ENCODE measurements around the gene CRACR2B.
A peak's percentile ranks its signal among the peaks of the same experiment; 100 is the strongest.

CRACR2B gene

GRCh38 chr11:794766-795633, 32.7 kb upstream of the CRACR2B start:
- peak; percentile 42 for DNase-seq (ENCODE audit: low spot score)

DNA sequence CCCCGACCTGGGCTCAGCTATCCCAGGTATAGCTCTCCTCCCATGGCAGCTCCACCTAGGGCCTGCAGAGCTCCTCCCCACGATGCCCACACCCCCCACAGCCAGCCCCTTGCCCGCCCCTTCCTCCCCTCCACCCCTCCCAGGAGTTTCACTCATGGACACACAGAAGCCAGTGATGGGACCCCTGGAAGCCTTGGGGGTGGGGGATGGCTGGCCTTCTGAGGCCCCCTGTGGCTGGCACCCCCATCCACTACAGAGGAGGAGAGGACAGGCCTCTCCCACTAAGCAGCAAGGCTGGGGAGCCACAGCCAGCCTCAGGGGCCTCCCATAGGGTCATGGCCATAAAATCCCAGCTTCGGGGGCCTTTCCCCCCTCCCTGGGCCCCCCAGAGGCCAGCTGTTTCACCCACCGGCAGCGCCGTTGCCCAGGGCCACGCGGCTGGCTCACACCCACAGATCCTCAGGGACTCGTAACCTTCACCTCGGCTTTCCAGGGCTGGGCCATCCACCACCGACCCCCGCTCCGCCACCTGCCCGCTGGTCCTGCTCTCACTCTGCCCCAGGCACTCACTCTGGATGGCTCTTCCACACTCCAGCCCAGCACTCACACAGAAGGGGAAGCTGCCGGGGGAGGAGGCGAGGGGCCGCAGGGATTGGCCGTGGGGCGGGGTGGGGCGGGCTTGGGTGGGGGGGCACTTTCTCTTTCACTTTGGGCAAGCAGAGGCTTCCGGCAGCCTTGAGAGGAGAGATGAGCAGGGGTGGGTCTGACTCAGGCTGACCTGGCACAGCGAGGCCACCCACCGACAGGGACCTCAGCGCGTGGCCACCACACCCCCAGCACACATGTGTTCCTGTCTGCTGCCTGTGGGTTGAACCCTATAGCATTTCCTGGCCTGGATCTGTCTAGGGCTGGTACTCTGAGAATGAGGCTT, 31.8 kb upstream of the CRACR2B start:
- peak; percentile 86 for DNase-seq (ENCODE audit: low spot score)

GRCh38 chr11:796565-797295, 31.0 kb upstream of the CRACR2B start:
- DNase-seq (ENCODE audit: low spot score): no peak

DNA sequence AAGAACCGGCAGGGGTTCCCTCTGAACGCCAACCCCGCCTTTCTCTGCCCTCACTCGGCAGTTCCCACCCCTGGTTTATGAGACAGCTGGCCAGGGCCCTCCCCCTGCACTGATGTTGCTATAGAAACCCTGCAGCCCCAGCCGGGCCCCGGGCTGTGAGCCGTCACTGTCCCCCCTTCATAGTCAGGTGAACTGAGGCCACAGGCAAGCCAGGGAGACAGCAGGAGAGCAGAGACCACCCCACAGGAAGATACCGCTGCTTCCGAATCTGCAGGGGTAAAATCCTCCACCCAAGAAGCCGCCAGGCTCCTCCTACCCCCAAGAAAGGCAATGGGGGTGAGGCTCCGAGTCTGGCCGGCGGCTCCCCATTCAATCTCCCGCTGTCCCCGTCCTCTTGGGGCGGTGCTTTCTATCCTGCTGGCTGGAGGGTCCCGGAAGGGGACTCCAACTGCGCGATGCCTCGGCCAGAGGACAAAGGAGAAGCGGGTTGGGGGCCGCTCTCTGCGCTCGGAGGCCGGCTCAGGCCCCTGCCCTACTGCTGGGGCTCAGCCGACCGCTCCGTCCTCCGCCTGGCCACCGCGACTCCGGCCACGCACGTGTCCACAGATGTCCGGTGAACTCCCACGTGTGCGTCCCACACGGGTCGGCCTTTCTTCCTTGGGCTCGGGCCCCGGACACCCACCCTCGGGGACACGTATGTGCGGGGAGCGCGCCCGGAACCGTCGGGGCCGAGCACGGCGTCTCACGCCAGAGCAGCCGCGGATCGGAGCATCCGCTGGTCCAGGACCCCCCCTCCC, 30.2 kb upstream of the CRACR2B start:
- DNase-seq (ENCODE audit: low spot score): peak; percentile 94

DNA sequence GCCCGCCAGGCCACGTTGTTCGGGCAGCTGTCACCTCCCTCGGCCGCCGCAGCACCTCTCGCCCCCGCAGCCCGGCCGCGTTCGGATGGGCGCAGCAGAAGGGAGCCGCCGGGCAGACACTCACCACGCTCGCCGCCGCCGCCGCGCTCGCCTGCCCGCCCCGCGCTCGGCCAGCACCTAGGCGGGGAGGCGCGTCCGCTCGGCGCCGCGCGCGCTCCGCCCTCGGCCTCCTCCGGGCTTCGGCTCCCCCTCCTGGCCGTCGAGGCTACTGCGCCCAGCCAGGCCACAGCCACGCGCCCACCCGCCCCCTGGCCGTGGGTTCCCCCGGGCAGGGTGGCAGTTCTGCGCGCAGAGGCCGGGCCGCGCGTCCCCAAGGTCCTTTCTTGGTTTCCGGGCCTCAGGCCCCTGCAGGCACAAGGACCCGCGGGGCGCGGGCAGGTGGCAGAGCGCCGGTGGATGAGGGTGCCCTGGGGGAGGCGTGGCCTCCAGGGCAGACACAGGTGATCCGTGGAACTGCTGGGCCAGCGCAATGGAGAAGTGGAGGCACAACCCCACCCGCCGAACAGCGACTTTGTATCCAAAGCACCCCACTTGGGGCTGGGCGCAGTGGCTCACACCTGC, 29.5 kb upstream of the CRACR2B start, which contains the start of gene SLC25A22:
SLC25A22 (minus strand) TSS at position 189 of the 621 bp plus-strand sequence. CDS start 3,275 bp downstream, outside the sequence.
- peak; percentile 89 for DNase-seq (ENCODE audit: low spot score)

DNA sequence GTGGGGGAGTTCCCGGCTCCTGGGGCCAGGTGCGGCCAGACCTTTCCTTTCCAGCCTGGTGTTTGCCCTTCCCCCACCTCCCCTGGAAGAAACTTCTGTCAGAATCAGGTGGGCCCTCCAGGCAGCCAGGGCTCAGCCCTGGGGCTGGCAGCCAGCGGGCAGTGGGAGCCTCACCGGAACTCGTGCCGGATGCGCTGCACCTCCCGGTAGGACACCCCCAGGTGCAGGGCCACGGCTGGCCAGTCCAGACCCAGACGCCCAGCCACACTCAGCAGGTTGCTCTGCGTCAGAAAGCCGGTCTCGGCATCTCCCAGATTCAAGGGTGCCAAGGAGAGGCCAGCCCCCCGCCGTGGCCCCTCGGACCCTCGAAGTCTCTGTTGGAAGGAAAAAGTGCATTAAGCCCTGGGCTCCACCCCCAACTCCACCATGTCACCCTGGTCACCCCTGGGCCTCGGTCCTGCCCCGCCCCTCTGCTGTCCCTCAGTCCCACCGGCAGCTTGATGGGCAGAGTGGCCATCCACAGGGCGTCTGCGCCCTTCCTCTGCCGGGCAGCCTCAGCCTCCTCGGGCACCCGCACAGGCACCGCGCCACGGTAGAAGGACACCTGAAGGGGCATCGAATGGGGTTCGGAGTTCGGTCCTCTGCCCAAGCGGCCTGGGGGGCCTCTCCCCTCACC, 27.9 kb upstream of the CRACR2B start:
- no peak for DNase-seq (ENCODE audit: low spot score)

DNA sequence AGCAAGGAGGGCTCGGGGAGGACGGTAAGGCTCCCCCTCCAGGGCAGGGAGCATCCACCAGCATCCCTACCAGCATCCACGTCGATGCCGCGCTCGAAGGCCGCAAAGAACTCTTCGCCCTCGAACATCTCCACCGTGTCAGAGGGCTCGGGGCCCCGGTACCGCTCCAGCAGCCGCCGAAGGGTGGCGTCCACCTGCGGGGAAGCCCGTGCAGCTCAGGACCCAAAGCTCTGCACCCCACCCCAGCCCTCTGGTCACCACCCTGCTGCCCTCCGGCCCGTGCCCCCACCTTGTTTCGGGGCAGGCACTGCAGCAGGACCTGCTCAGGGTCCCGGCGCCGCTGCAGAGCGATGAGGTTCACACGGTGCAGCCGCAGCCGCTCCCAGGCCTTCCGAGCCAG, 27.2 kb upstream of the CRACR2B start:
- DNase-seq (ENCODE audit: low spot score): no peak

DNA sequence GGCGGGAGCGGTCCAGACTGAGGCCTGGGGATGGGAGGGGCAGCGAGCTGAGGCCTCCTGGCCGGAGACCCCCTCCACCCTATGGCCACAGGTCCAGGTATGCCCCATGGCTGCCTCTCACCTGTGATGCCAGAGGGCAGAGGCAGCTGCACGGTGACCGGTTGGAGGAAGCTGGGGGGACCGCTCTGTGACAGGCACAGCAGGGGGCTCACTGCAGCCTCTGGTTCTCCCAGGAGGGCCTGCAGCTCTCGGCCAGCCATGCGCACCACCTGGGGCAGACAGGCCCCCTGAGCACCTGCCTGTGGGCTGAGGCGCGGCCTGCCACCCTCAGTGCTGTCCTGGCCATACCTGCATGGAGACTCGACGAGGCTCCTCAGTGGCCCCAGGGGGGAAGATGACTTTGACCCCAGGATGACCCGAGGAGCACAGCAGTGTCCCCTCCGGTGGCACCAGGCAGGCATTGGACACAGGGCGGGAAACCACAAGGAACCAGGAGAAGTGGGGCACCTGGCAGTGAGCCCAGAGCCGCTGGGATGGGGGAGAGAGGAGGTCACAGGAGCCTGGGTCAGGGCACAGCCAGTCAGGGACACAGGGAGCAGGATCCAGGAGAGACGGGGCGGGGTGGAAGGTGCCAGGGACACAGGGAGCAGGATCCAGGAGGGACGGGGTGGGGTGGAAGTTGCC, 26.5 kb upstream of the CRACR2B start:
- DNase-seq (ENCODE audit: low spot score): no peak

DNA sequence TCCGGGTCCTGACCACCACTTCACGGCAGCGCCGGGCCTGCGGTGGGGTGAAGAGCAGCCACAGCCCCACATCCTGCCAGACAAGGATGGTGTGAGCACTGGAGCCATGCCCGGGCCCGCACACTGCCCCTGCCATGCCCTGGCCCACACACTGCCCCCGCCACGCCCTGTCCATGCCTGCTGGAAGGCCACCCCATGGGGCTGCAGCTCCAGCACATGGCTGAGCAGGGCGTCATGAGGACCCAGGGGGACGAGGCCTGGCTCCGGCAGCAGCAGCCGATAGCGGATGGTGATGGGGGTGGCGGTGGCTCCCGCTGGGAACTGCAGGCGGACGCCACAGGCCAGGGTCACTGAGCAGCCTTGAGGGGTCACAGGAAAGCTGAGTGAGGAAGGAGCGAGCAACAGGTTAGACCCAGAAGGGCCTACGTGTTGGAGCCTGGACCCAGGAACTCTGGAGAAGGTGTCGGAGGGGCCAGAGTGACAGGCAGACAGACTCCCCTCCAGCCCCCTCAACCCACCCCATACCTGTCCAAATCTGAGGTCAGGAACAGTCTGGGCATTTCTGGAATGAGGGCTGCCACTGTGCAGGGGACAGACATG, 25.6 kb upstream of the CRACR2B start:
- DNase-seq (ENCODE audit: low spot score): no peak

GRCh38 chr11:802693-803466, 24.8 kb upstream of the CRACR2B start:
- DNase-seq (ENCODE audit: low spot score): no peak

DNA sequence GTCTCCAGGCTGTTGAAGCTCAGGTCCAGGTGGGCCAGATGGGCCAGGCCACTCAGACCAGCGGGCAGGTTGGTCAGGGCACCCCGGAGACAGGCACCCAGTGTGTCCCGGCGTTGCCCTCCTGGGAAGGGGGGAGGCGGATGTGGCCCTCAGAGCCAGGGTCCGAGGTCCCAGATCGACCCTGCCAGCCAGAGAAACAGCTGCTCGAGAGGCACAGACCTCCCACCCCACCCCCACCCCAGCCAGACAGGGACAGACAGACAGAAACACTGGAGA, 24.3 kb upstream of the CRACR2B start:
- DNase-seq (ENCODE audit: low spot score): no peak

GRCh38 chr11:803770-804598, 23.7 kb upstream of the CRACR2B start:
- no peak for DNase-seq (ENCODE audit: low spot score)

GRCh38 chr11:804599-804964, 23.1 kb upstream of the CRACR2B start:
- no peak for DNase-seq (ENCODE audit: low spot score)

GRCh38 chr11:808427-809286, 19.1 kb upstream of the CRACR2B start:
- peak; percentile 63 for DNase-seq (ENCODE audit: low spot score)

- peak; percentile 98 for DNase-seq (ENCODE audit: low spot score)
Measured at GRCh38 chr11:809287-810039, 18.3 kb upstream of the CRACR2B start, which contains the start of gene RPLP2. TSS of gene RPLP2 (plus strand) at chr11:809967. CDS start at chr11:810235, 268 bp downstream.

- no peak for DNase-seq (ENCODE audit: low spot score)
Measured at GRCh38 chr11:810040-810567, 17.6 kb upstream of the CRACR2B start.
